Mesenchymal stem cell (in vitro differentiated cells and primary cell): ENCODE data around the gene HS3ST3B1.

Source experiments
- DNase-seq: peaks from one replicate; pipeline ENCODE4 v3.0.0-alpha.2; 2013
- H2AFZ ChIP-seq: one replicate; pipeline ENCODE4 v1.6.1; 2013; ENCODE audit warnings: low read depth, mild to moderate bottlenecking, control low read depth, inconsistent platforms, low read length, moderate library complexity
- H2AK5ac ChIP-seq: 2 replicates; pipeline ENCODE4 v1.6.1; 2013; ENCODE audit warnings: low read length, moderate library complexity, mild to moderate bottlenecking, inconsistent platforms; ENCODE audit not compliant: severe bottlenecking
- H2BK120ac ChIP-seq: one replicate; pipeline ENCODE4 v1.6.1; 2013; ENCODE audit warnings: low read depth, mild to moderate bottlenecking, inconsistent platforms, low read length, moderate library complexity
- H2BK12ac ChIP-seq, 2 experiments: one replicate each; pipeline ENCODE4 v1.6.1; 2013; ENCODE audit warnings: inconsistent platforms in 2 of 2, low read length in 2 of 2, mild to moderate bottlenecking in 2 of 2, moderate library complexity in 2 of 2, control low read depth in 1 of 2
- H2BK15ac ChIP-seq: one replicate; pipeline ENCODE4 v1.6.1; 2013; ENCODE audit warnings: mild to moderate bottlenecking, low read depth, inconsistent platforms; ENCODE audit not compliant: poor library complexity, severe bottlenecking
- H2BK5ac ChIP-seq: 2 replicates; pipeline ENCODE4 v1.6.1; 2013; ENCODE audit warnings: low read depth, mild to moderate bottlenecking, low read length, control low read depth, inconsistent platforms; ENCODE audit not compliant: poor library complexity, severe bottlenecking
- H3K14ac ChIP-seq, 2 experiments: one replicate each; pipeline ENCODE4 v1.6.1; 2013; ENCODE audit warnings: inconsistent platforms in 2 of 2, low read length in 2 of 2, control low read depth in 1 of 2, mild to moderate bottlenecking in 1 of 2, moderate library complexity in 1 of 2
- H3K18ac ChIP-seq, 2 experiments: one replicate each; pipeline ENCODE4 v1.6.1; 2013; ENCODE audit warnings: inconsistent platforms in 2 of 2, low read length in 2 of 2, control low read depth in 1 of 2, low read depth in 1 of 2, mild to moderate bottlenecking in 1 of 2
- H3K23ac ChIP-seq, 2 experiments: one replicate each; pipeline ENCODE4 v1.6.1; 2013; ENCODE audit warnings: inconsistent platforms in 2 of 2, low read length in 2 of 2, mild to moderate bottlenecking in 2 of 2, moderate library complexity in 2 of 2, control low read depth in 1 of 2
- H3K27ac ChIP-seq: 2 replicates; pipeline ENCODE4 v1.5.1; 2013; ENCODE audit warnings: mild to moderate bottlenecking, moderate library complexity, low read length, control low read depth, inconsistent platforms; ENCODE audit not compliant: poor library complexity, severe bottlenecking
- H3K27me3 ChIP-seq, 2 experiments: 2 replicates each; pipeline versions ENCODE4 v1.6.1 to v1.7.0; 2013; ENCODE audit warnings: low read length in 2 of 2, mild to moderate bottlenecking in 2 of 2, moderate library complexity in 2 of 2, control low read depth in 1 of 2, inconsistent platforms in 1 of 2; ENCODE audit not compliant: control insufficient read depth in 1 of 2, insufficient read depth in 1 of 2
- H3K36me3 ChIP-seq, 2 experiments: 2 replicates each; pipeline versions ENCODE4 v1.6.1 to v1.7.0; 2013; ENCODE audit warnings: low read length in 2 of 2, control low read depth in 1 of 2, inconsistent platforms in 1 of 2, low read depth in 1 of 2, mild to moderate bottlenecking in 1 of 2; ENCODE audit not compliant: insufficient read depth in 2 of 2, control insufficient read depth in 1 of 2
- H3K4ac ChIP-seq, 2 experiments: one replicate each; pipeline ENCODE4 v1.6.1; 2013; ENCODE audit warnings: inconsistent platforms in 2 of 2, low read length in 2 of 2, mild to moderate bottlenecking in 2 of 2, moderate library complexity in 2 of 2, control low read depth in 1 of 2, low read depth in 1 of 2
- H3K4me1 ChIP-seq: 2 replicates; pipeline ENCODE4 v1.6.1; 2013; ENCODE audit warnings: low read depth, low read length, control low read depth; ENCODE audit not compliant: control insufficient read depth, insufficient read depth
- H3K4me2 ChIP-seq: 2 replicates; pipeline ENCODE4 v1.6.1; 2013; ENCODE audit warnings: low read length, mild to moderate bottlenecking, inconsistent platforms; ENCODE audit not compliant: poor library complexity, severe bottlenecking
- H3K4me3 ChIP-seq, 2 experiments: 2 replicates each; pipeline versions ENCODE4 v1.5.1 to v1.7.0; 2013; ENCODE audit warnings: low read length in 2 of 2, mild to moderate bottlenecking in 2 of 2, control low read depth in 1 of 2, low read depth in 1 of 2; ENCODE audit not compliant: insufficient read depth in 1 of 2
- H3K79me1 ChIP-seq: replicated peaks from 2 replicates; pipeline ENCODE4 v1.6.1; 2013; ENCODE audit warnings: mild to moderate bottlenecking, control low read depth, low read length, inconsistent platforms; ENCODE audit not compliant: poor library complexity, severe bottlenecking
- H3K9ac ChIP-seq: 2 replicates; pipeline ENCODE4 v1.7.0; 2013; ENCODE audit warnings: mild to moderate bottlenecking, low read length, moderate library complexity
- H3K9me3 ChIP-seq: 2 replicates; pipeline ENCODE4 v1.7.0; 2013; ENCODE audit warnings: mild to moderate bottlenecking, low read length; ENCODE audit not compliant: control insufficient read depth
- H4K8ac ChIP-seq: one replicate; pipeline ENCODE4 v1.6.1; 2013; ENCODE audit warnings: inconsistent platforms, mild to moderate bottlenecking, low read length, moderate library complexity
- H4K91ac ChIP-seq: one replicate; pipeline ENCODE4 v1.6.1; 2013; ENCODE audit warnings: mild to moderate bottlenecking, low read length, inconsistent platforms
- WGBS: methylation state at CpG from one replicate; pipeline ENCODE4 v1.1.7; 2013; ENCODE audit warnings: mixed read lengths; 5-methylcytosine and 5-hydroxymethylcytosine counted together

Gene HS3ST3B1

GRCh38 chr17:14270508-14270907, 30.4 kb upstream of the HS3ST3B1 start:
- H3K9me3 ChIP-seq, result no peaks in the 10 kb centered on the region
- peak overlapping the region in 1 of 2 experiments; percentile 21 for H3K23ac ChIP-seq
- no peak overlapping the region for H2BK120ac ChIP-seq
- no peaks in the 10 kb centered on the region for H3K36me3 ChIP-seq
- no peak overlapping the region for H3K4me3 ChIP-seq
- H2BK12ac ChIP-seq, result no peak overlapping the region
- H3K27ac ChIP-seq, result no peak overlapping the region
- H2AFZ ChIP-seq, result no peak overlapping the region
- H3K4me2 ChIP-seq, result no peak overlapping the region
- no peak for DNase-seq
- H3K14ac ChIP-seq, result no peak overlapping the region
- H3K9ac ChIP-seq, result no peak overlapping the region
- no peak overlapping the region for H2BK15ac ChIP-seq
- no peaks in the 10 kb centered on the region for H3K4me1 ChIP-seq
- no peak overlapping the region for H2AK5ac ChIP-seq
- peaks cover 7 to 26% of the 10 kb centered on the region in 2 experiments for H3K27me3 ChIP-seq
- H2BK5ac ChIP-seq, result no peak overlapping the region
- H4K8ac ChIP-seq, result no peak overlapping the region
- no peak overlapping the region for H3K4ac ChIP-seq
- no peak overlapping the region for H4K91ac ChIP-seq
- H3K18ac ChIP-seq, result no peak overlapping the region
- 92% methylated on average over 2 of the region's 2 CpGs for WGBS
- no peaks in the 10 kb centered on the region for H3K79me1 ChIP-seq

GRCh38 chr17:14276535-14277250, 24.2 kb upstream of the HS3ST3B1 start:
- Histone ChIP-seq H3K14ac (no peak overlapping the region), H3K36me3 (no peaks in the 10 kb centered on the region), H4K91ac (no peak overlapping the region), H3K4ac (no peak overlapping the region), H4K8ac (no peak overlapping the region), H3K4me2 (no peak overlapping the region), H3K27ac (no peak overlapping the region), H2BK15ac (no peak overlapping the region), H3K18ac (no peak overlapping the region), H3K23ac (no peak overlapping the region), H2BK120ac (no peak overlapping the region), H2AFZ (no peak overlapping the region), H2BK12ac (no peak overlapping the region), H3K9me3 (no peaks in the 10 kb centered on the region), H3K4me1 (no peaks in the 10 kb centered on the region), H3K27me3 (peaks cover 0 to 4% of the 10 kb centered on the region in 2 experiments), H3K4me3 (no peak overlapping the region), H3K79me1 (no peaks in the 10 kb centered on the region), H3K9ac (no peak overlapping the region), H2BK5ac (no peak overlapping the region), H2AK5ac (no peak overlapping the region)
- DNase-seq, result no peak
- no CpG with 5 or more reads among the region's 2 CpGs for WGBS

GRCh38 chr17:14281530-14281929, 19.4 kb upstream of the HS3ST3B1 start:
- Histone ChIP-seq H3K4me2 (no peak overlapping the region), H3K27me3 (peaks cover 0 to 7% of the 10 kb centered on the region in 2 experiments), H3K36me3 (no peaks in the 10 kb centered on the region), H3K79me1 (no peaks in the 10 kb centered on the region), H2AK5ac (no peak overlapping the region), H4K91ac (no peak overlapping the region), H3K4me3 (no peak overlapping the region), H3K9ac (no peak overlapping the region), H3K14ac (no peak overlapping the region), H2BK15ac (no peak overlapping the region), H2BK12ac (no peak overlapping the region), H3K18ac (no peak overlapping the region), H2BK5ac (no peak overlapping the region), H3K23ac (no peak overlapping the region), H2BK120ac (no peak overlapping the region), H2AFZ (no peak overlapping the region), H3K4me1 (no peaks in the 10 kb centered on the region), H3K9me3 (no peaks in the 10 kb centered on the region), H3K27ac (no peak overlapping the region), H3K4ac (no peak overlapping the region), H4K8ac (no peak overlapping the region)
- 100% methylated on average over 2 of the region's 3 CpGs for WGBS
- DNase-seq, result no peak

GRCh38 chr17:14282726-14283125, 18.2 kb upstream of the HS3ST3B1 start:
- Histone ChIP-seq H3K9me3 (no peaks in the 10 kb centered on the region), H2BK12ac (no peak overlapping the region), H3K4me3 (no peak overlapping the region), H3K79me1 (no peaks in the 10 kb centered on the region), H3K36me3 (no peaks in the 10 kb centered on the region), H4K8ac (no peak overlapping the region), H3K23ac (no peak overlapping the region), H2BK15ac (no peak overlapping the region), H2BK120ac (no peak overlapping the region), H3K4ac (no peak overlapping the region), H2AFZ (no peak overlapping the region), H3K4me2 (no peak overlapping the region), H4K91ac (no peak overlapping the region), H3K4me1 (no peaks in the 10 kb centered on the region), H2AK5ac (no peak overlapping the region), H3K18ac (no peak overlapping the region), H3K9ac (no peak overlapping the region), H2BK5ac (no peak overlapping the region), H3K27ac (no peak overlapping the region), H3K14ac (no peak overlapping the region), H3K27me3 (peaks cover 0 to 7% of the 10 kb centered on the region in 2 experiments)
- no peak for DNase-seq
- 88% methylated on average over 1 of the region's 2 CpGs for WGBS
